Measurements from ENCODE around the gene CBR4. TPM values are rescaled to one million over a fixed set of nuclear protein-coding genes. Genes with fewer than 3 reads are reported as not detected.
A peak's percentile ranks its signal among the peaks of the same experiment; 100 is the strongest.

The CBR4 gene
- total and polyA plus RNA-seq, 3 experiments from 2014 or later, result 5.7 to 17.1 (median 14.2) TPM

GRCh38 chr4:169029947-169030346 is 19.9 kb upstream of the CBR4 start:
- ChIA-PET POLR2A (no interaction called here), CTCF (interaction anchor here (0.7 kb wide), 1 partner anchor 9 kb away, joined by 3 read pairs; no protein-coding TSS in a partner anchor)
- Histone ChIP-seq H3K36me3 (ENCODE audit: insufficient read depth, low read length) (no peaks in the 10 kb centered on the region), H3K9me3 (ENCODE audit: low read length) (no peaks in the 10 kb centered on the region), H3K4me1 (ENCODE audit: insufficient read depth, low read length) (no peaks in the 10 kb centered on the region), H3K4me3 (ENCODE audit: low read length) (no peak overlapping the region), H3K27ac (ENCODE audit: low read depth, low read length) (no peak overlapping the region), H3K27me3 (ENCODE audit: insufficient read depth, low read length, poor library complexity, severe bottlenecking) (no peaks in the 10 kb centered on the region)
- H3K27ac Mint-ChIP-seq, result no peak overlapping the region
- peaks cover 5 to 41% of the 10 kb centered on the region in 2 donors for H3K27me3 Mint-ChIP-seq
- DNase-seq, result no peak
- H3K4me1 Mint-ChIP-seq, result no peaks in the 10 kb centered on the region
- H3K36me3 Mint-ChIP-seq, result no peaks in the 10 kb centered on the region
- H3K4me3 Mint-ChIP-seq, result no peak overlapping the region
- H3K9me3 Mint-ChIP-seq, result no peaks in the 10 kb centered on the region

GRCh38 chr4:169027663-169028062 is 17.6 kb upstream of the CBR4 start:
- Mint-ChIP-seq H3K36me3 (no peaks in the 10 kb centered on the region), H3K27ac (no peak overlapping the region), H3K4me3 (no peak overlapping the region), H3K27me3 (peaks cover 6 to 50% of the 10 kb centered on the region in 2 donors), H3K9me3 (no peaks in the 10 kb centered on the region), H3K4me1 (no peaks in the 10 kb centered on the region)
- Histone ChIP-seq H3K36me3 (ENCODE audit: insufficient read depth, low read length) (no peaks in the 10 kb centered on the region), H3K27me3 (ENCODE audit: insufficient read depth, low read length, poor library complexity, severe bottlenecking) (no peaks in the 10 kb centered on the region), H3K9me3 (ENCODE audit: low read length) (no peaks in the 10 kb centered on the region), H3K4me1 (ENCODE audit: insufficient read depth, low read length) (no peaks in the 10 kb centered on the region), H3K27ac (ENCODE audit: low read depth, low read length) (no peak overlapping the region), H3K4me3 (ENCODE audit: low read length) (no peak overlapping the region)
- ChIA-PET POLR2A (no interaction called here), CTCF (no interaction called here)
- DNase-seq, result no peak

DNA sequence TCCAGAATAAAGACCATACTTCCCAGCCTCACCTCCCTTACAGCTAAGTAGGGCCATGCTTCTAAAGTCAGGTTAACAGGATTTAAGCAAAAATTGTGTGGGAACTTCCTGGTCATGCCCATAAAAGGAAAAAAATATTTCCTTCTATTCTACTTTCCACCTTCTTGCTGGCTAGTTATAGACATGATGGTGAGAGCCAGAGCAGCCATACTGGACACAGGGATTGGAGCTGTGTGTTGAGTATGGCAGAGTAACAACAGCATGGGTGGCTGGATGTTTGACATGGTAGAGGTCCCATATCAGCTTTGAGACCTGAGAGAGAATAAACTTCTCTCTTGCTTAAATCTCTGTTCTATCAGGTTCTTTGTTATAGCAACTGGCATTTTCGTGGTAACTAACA is 15.1 kb upstream of the CBR4 start:
- no peaks in the 10 kb centered on the region for H3K27me3 ChIP-seq (ENCODE audit: insufficient read depth, low read length, poor library complexity, severe bottlenecking)
- H3K27me3 Mint-ChIP-seq, result peaks cover 4 to 49% of the 10 kb centered on the region in 2 donors
- no peak overlapping the region for H3K27ac Mint-ChIP-seq
- H3K4me1 ChIP-seq (ENCODE audit: insufficient read depth, low read length), result no peaks in the 10 kb centered on the region
- CTCF ChIA-PET, result interaction anchor here (0.8 to 2.2 kb wide), 4 partner anchors 9 to 541 kb away, joined by 3 to 9 read pairs (median 4); partner anchors contain the start of gene CBR4
- H3K27ac ChIP-seq (ENCODE audit: low read depth, low read length), result no peak overlapping the region
- DNase-seq, result no peak
- no peaks in the 10 kb centered on the region for H3K36me3 ChIP-seq (ENCODE audit: insufficient read depth, low read length)
- H3K4me3 ChIP-seq (ENCODE audit: low read length), result no peak overlapping the region
- no peaks in the 10 kb centered on the region for H3K9me3 Mint-ChIP-seq
- H3K9me3 ChIP-seq (ENCODE audit: low read length), result no peaks in the 10 kb centered on the region
- no peak overlapping the region for H3K4me3 Mint-ChIP-seq
- POLR2A ChIA-PET, result interaction anchor here (1.0 kb wide), 1 partner anchor 15 kb away, joined by 3 read pairs; the partner anchor contains the start of gene CBR4
- H3K4me1 Mint-ChIP-seq, result no peaks in the 10 kb centered on the region
- H3K36me3 Mint-ChIP-seq, result no peaks in the 10 kb centered on the region

DNA sequence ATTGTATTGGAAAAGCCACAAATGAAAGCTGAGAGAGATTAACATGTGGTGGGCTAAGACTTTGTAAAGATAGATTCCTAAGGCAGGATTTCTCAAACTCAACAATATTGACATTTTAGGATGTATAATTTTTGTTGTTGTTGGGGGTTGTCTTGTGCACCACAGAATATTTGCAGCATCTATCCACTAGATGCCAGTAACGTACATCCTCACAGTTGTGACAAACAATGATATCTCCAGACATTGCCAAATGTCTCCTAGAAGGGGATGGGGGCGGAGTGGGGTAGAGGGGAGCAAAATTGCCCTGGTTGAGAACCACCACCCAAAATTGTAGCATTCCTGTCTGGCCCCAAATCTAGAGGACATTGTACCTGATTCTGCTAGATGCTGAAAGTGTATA is 14.7 kb upstream of the CBR4 start:
- Histone ChIP-seq H3K9me3 (ENCODE audit: low read length) (no peaks in the 10 kb centered on the region), H3K4me1 (ENCODE audit: insufficient read depth, low read length) (no peaks in the 10 kb centered on the region), H3K36me3 (ENCODE audit: insufficient read depth, low read length) (no peaks in the 10 kb centered on the region), H3K4me3 (ENCODE audit: low read length) (no peak overlapping the region), H3K27me3 (ENCODE audit: insufficient read depth, low read length, poor library complexity, severe bottlenecking) (no peaks in the 10 kb centered on the region), H3K27ac (ENCODE audit: low read depth, low read length) (no peak overlapping the region)
- no peaks in the 10 kb centered on the region for H3K36me3 Mint-ChIP-seq
- no peak overlapping the region for H3K27ac Mint-ChIP-seq
- H3K4me3 Mint-ChIP-seq, result no peak overlapping the region
- no peaks in the 10 kb centered on the region for H3K4me1 Mint-ChIP-seq
- DNase-seq, result no peak
- H3K9me3 Mint-ChIP-seq, result no peaks in the 10 kb centered on the region
- CTCF ChIA-PET, result interaction anchor here (1.8 to 2.2 kb wide), 2 partner anchors 8 to 14 kb away, joined by 5 to 9 read pairs; partner anchors contain the start of gene CBR4
- POLR2A ChIA-PET, result no interaction called here
- peaks cover 4 to 49% of the 10 kb centered on the region in 2 donors for H3K27me3 Mint-ChIP-seq

GRCh38 chr4:169018406-169018805 is 8.4 kb upstream of the CBR4 start:
- no peaks in the 10 kb centered on the region for H3K36me3 Mint-ChIP-seq
- H3K4me1 Mint-ChIP-seq, result peaks cover 30 to 38% (median 30%) of the 10 kb centered on the region in 3 donors
- no peak overlapping the region for H3K4me3 Mint-ChIP-seq
- Histone ChIP-seq H3K27ac (ENCODE audit: low read depth, low read length) (no peak overlapping the region), H3K9me3 (ENCODE audit: low read length) (no peaks in the 10 kb centered on the region), H3K36me3 (ENCODE audit: insufficient read depth, low read length) (no peaks in the 10 kb centered on the region), H3K4me1 (ENCODE audit: insufficient read depth, low read length) (peaks cover 23% of the 10 kb centered on the region), H3K4me3 (ENCODE audit: low read length) (no peak overlapping the region), H3K27me3 (ENCODE audit: insufficient read depth, low read length, poor library complexity, severe bottlenecking) (no peaks in the 10 kb centered on the region)
- H3K27ac Mint-ChIP-seq, result peak overlapping the region in 3 of 8 donors; percentile 40 to 53 (median 47)
- ChIA-PET POLR2A (no interaction called here), CTCF (no interaction called here)
- DNase-seq, result no peak
- peaks cover 4 to 6% of the 10 kb centered on the region in 2 donors for H3K27me3 Mint-ChIP-seq
- peaks cover 0 to 2% (median 0%) of the 10 kb centered on the region in 5 donors for H3K9me3 Mint-ChIP-seq

GRCh38 chr4:169017971-169018370 is 7.9 kb upstream of the CBR4 start:
- no peaks in the 10 kb centered on the region for H3K9me3 ChIP-seq (ENCODE audit: low read length)
- H3K36me3 Mint-ChIP-seq, result no peaks in the 10 kb centered on the region
- ChIA-PET CTCF (no interaction called here), POLR2A (no interaction called here)
- no peak overlapping the region for H3K27ac ChIP-seq (ENCODE audit: low read depth, low read length)
- DNase-seq, result no peak
- H3K4me1 ChIP-seq (ENCODE audit: insufficient read depth, low read length), result peaks cover 23% of the 10 kb centered on the region
- H3K36me3 ChIP-seq (ENCODE audit: insufficient read depth, low read length), result no peaks in the 10 kb centered on the region
- peaks cover 0 to 2% (median 0%) of the 10 kb centered on the region in 5 donors for H3K9me3 Mint-ChIP-seq
- peaks cover 30 to 38% (median 30%) of the 10 kb centered on the region in 3 donors for H3K4me1 Mint-ChIP-seq
- no peak overlapping the region for H3K4me3 Mint-ChIP-seq
- H3K27me3 ChIP-seq (ENCODE audit: insufficient read depth, low read length, poor library complexity, severe bottlenecking), result no peaks in the 10 kb centered on the region
- peak overlapping the region in 7 of 8 donors; percentile 3 to 83 (median 53) for H3K27ac Mint-ChIP-seq
- no peak overlapping the region for H3K4me3 ChIP-seq (ENCODE audit: low read length)
- H3K27me3 Mint-ChIP-seq, result peaks cover 4 to 6% of the 10 kb centered on the region in 2 donors

- Mint-ChIP-seq H3K9me3 (peaks cover 0 to 2% (median 0%) of the 10 kb centered on the region in 5 donors), H3K27ac (peak overlapping the region in 7 of 8 donors; percentile 83 to 98 (median 93)), H3K4me1 (peaks cover 40 to 47% (median 41%) of the 10 kb centered on the region in 3 donors), H3K36me3 (peaks cover 0 to 5% (median 0%) of the 10 kb centered on the region in 3 donors), H3K27me3 (peaks cover 0 to 3% of the 10 kb centered on the region in 2 donors), H3K4me3 (peak overlapping the region in 1 of 7 donors; percentile 24)
- DNase-seq, result no peak
- peak overlapping the region; percentile 49 for H3K27ac ChIP-seq (ENCODE audit: low read depth, low read length)
- CTCF ChIA-PET, result no interaction called here
- no peak overlapping the region for H3K4me3 ChIP-seq (ENCODE audit: low read length)
- no peaks in the 10 kb centered on the region for H3K36me3 ChIP-seq (ENCODE audit: insufficient read depth, low read length)
- no peaks in the 10 kb centered on the region for H3K9me3 ChIP-seq (ENCODE audit: low read length)
- POLR2A ChIA-PET, result interaction anchor here (0.5 kb wide), 1 partner anchor 18 kb away, joined by 3 read pairs; no protein-coding TSS in a partner anchor
- peaks cover 23% of the 10 kb centered on the region for H3K4me1 ChIP-seq (ENCODE audit: insufficient read depth, low read length)
- no peaks in the 10 kb centered on the region for H3K27me3 ChIP-seq (ENCODE audit: insufficient read depth, low read length, poor library complexity, severe bottlenecking)
Observed at GRCh38 chr4:169015186-169015623, 5.2 kb upstream of the CBR4 start.

DNA sequence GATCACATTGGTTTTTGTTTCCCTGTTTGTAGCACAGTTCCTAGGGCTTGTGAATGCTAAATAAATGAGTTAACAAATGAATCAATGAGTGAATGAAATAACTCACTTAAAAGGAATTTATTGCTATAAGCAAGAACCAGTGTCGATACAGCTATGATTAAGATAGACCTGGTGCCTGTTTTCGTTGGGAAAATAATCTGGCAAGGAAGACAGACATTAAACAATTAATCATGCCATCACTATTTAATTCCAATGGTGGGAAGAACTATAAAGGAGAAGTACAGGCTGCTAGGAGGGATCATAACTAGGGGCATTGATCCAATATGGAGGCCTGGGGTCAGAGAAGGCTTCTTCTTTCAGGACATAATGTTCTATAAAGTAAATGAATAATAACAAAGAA is 4.5 kb upstream of the CBR4 start:
- Mint-ChIP-seq H3K9me3 (peaks cover 0 to 3% (median 0%) of the 10 kb centered on the region in 5 donors), H3K4me3 (no peak overlapping the region), H3K4me1 (peaks cover 40 to 47% (median 44%) of the 10 kb centered on the region in 3 donors), H3K27ac (peak overlapping the region in 4 of 8 donors; percentile 77 to 97 (median 86)), H3K36me3 (peaks cover 0 to 10% (median 0%) of the 10 kb centered on the region in 3 donors), H3K27me3 (peaks cover 0 to 8% of the 10 kb centered on the region in 2 donors)
- POLR2A ChIA-PET, result no interaction called here
- Histone ChIP-seq H3K36me3 (ENCODE audit: insufficient read depth, low read length) (no peaks in the 10 kb centered on the region), H3K9me3 (ENCODE audit: low read length) (no peaks in the 10 kb centered on the region), H3K27me3 (ENCODE audit: insufficient read depth, low read length, poor library complexity, severe bottlenecking) (no peaks in the 10 kb centered on the region), H3K4me3 (ENCODE audit: low read length) (no peak overlapping the region), H3K4me1 (ENCODE audit: insufficient read depth, low read length) (peaks cover 23% of the 10 kb centered on the region), H3K27ac (ENCODE audit: low read depth, low read length) (no peak overlapping the region)
- CTCF ChIA-PET, result no interaction called here
- no peak for DNase-seq
